ENCODE data around the gene DLL3. TPM values are rescaled to one million over a fixed set of nuclear protein-coding genes. Genes with fewer than 3 reads are reported as not detected.

DLL3 gene
- total and polyA plus RNA-seq, 9 of the 15 experiments (the other 6 are each of a cell fraction or from before 2014, with no cell fraction given) = 0.80 to 6.3 (median 1.2) TPM

DNA sequence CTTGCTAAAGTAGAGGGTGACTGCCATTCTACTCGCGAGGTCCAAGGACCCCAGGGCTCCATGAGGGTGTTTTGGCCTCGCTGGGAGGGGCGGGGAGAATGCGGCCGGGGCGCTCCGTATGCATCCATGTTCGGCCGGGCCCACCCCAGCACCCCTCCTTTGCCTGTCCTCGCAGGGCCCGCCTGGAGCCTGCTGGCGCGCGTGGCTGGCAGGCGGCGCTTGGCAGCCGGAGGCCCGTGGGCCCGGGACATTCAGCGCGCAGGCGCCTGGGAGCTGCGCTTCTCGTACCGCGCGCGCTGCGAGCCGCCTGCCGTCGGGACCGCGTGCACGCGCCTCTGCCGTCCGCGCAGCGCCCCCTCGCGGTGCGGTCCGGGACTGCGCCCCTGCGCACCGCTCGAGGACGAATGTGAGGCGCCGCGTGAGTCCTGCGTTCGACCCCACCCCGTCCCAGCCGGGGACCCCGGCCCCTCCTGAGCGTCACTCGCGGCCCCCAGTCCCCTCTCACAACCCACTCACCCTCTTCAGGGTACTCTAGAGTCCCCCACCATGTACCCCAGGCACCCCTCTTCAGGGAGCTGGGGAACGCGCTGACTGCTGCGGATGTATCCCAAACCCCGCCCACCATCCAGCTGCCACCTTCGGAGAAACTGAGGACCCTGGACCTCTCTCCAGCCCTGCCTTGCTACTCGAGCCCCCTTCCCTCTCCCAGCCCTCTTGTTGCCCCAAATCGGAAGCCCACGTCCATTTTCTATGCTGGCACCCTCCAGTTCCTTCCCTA is 4.1 kb downstream of the DLL3 start (continued):
- no peak for TF ChIP-seq EWSR1 (IDR thresholded peaks at IDR 0.05; ENCODE audit: borderline replicate concordance, low read depth, partially characterized antibody)
- no peak for TF ChIP-seq ETS2 (tag; IDR thresholded peaks at IDR 0.05; ENCODE audit: borderline replicate concordance, poor library complexity, severe bottlenecking)
- TF ChIP-seq CHD1 (IDR thresholded peaks at IDR 0.05; ENCODE audit: low read length) = no peak
- TF ChIP-seq, protein P1, sequence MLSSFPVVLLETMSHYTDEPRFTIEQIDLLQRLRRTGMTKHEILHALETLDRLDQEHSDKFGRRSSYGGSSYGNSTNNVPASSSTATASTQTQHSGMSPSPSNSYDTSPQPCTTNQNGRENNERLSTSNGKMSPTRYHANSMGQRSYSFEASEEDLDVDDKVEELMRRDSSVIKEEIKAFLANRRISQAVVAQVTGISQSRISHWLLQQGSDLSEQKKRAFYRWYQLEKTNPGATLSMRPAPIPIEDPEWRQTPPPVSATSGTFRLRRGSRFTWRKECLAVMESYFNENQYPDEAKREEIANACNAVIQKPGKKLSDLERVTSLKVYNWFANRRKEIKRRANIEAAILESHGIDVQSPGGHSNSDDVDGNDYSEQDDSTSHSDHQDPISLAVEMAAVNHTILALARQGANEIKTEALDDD (IDR thresholded peaks at IDR 0.05) = no peak
- TF ChIP-seq FIP1L1 (IDR thresholded peaks at IDR 0.05; ENCODE audit: low read depth, low read length, poor library complexity, severe bottlenecking) = peak; percentile 80
- TF ChIP-seq ESRRA (IDR thresholded peaks at IDR 0.05; ENCODE audit: borderline replicate concordance, low read depth) = peak; percentile 90; the same call in 1 of the 2 replicates
- TF ChIP-seq EP400 (IDR thresholded peaks at IDR 0.05) = peak; percentile 6; the same call in 1 of the 2 replicates
- no peak for TF ChIP-seq KLF10 (CRISPR knock-in tag; IDR thresholded peaks at IDR 0.05)
- no peak for TF ChIP-seq HDAC1 (IDR thresholded peaks at IDR 0.05)
- 0 out of 2 replicates have a peak, but pooled peaks have one; percentile 4 for TF ChIP-seq NFIC (IDR thresholded peaks at IDR 0.05)
- TF ChIP-seq CBFB (CRISPR knock-in tag; IDR thresholded peaks at IDR 0.05) = peak; percentile 91
- TF ChIP-seq, protein P2, sequence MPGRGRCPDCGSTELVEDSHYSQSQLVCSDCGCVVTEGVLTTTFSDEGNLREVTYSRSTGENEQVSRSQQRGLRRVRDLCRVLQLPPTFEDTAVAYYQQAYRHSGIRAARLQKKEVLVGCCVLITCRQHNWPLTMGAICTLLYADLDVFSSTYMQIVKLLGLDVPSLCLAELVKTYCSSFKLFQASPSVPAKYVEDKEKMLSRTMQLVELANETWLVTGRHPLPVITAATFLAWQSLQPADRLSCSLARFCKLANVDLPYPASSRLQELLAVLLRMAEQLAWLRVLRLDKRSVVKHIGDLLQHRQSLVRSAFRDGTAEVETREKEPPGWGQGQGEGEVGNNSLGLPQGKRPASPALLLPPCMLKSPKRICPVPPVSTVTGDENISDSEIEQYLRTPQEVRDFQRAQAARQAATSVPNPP (IDR thresholded peaks at IDR 0.05; ENCODE audit: borderline replicate concordance, insufficient read depth, insufficient read length) = no peak
- TF ChIP-seq, protein P3, sequence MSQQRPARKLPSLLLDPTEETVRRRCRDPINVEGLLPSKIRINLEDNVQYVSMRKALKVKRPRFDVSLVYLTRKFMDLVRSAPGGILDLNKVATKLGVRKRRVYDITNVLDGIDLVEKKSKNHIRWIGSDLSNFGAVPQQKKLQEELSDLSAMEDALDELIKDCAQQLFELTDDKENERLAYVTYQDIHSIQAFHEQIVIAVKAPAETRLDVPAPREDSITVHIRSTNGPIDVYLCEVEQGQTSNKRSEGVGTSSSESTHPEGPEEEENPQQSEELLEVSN (IDR thresholded peaks at IDR 0.05; ENCODE audit: borderline replicate concordance in 1 of 2, extremely low read depth in 1 of 2, insufficient read depth in 1 of 2, insufficient read length in 1 of 2, low read depth in 1 of 2, low read length in 1 of 2, poor library complexity in 1 of 2, severe bottlenecking in 1 of 2) = peak; percentile 99 to 100
- TF ChIP-seq HDAC8 (tag; IDR thresholded peaks at IDR 0.05) = peak; percentile 88
- TF ChIP-seq NCOR1 (IDR thresholded peaks at IDR 0.05) = no peak
- TF ChIP-seq, protein P4, sequence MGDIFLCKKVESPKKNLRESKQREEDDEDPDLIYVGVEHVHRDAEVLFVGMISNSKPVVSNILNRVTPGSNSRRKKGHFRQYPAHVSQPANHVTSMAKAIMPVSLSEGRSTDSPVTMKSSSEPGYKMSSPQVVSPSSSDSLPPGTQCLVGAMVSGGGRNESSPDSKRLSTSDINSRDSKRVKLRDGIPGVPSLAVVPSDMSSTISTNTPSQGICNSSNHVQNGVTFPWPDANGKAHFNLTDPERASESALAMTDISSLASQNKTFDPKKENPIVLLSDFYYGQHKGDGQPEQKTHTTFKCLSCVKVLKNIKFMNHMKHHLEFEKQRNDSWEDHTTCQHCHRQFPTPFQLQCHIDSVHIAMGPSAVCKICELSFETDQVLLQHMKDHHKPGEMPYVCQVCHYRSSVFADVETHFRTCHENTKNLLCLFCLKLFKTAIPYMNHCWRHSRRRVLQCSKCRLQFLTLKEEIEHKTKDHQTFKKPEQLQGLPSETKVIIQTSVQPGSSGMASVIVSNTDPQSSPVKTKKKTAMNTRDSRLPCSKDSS (IDR thresholded peaks at IDR 0.05; ENCODE audit: low read depth, partially characterized antibody) = no peak
- TF ChIP-seq ZNF436 (CRISPR knock-in tag; IDR thresholded peaks at IDR 0.05) = no peak
- peak; percentile 77 for TF ChIP-seq GABPB1 (CRISPR knock-in tag; IDR thresholded peaks at IDR 0.05)

All from K562 (cell line).